T-helper 1 cell treated with Interleukin-12 subunit alpha and Interleukin-12 subunit beta and Interleukin-4 antibody, amounts not matched to agents 30 μg/mL and 1 μg/mL, for 36 hours (primary cell): ENCODE results near the gene PANX3.

Experiments
- H3K27ac Mint-ChIP-seq: one replicate; pipeline ENCODE4 v1.8.0; 2021; ENCODE audit warnings: mild to moderate bottlenecking, mixed read lengths
- H3K27me3 Mint-ChIP-seq: one replicate; pipeline ENCODE4 v1.8.0; 2021; ENCODE audit warnings: low read depth, mixed read lengths
- H3K36me3 Mint-ChIP-seq: one replicate; pipeline ENCODE4 v1.8.0; 2021; ENCODE audit warnings: low read depth, mixed read lengths
- H3K4me1 Mint-ChIP-seq: one replicate; pipeline ENCODE4 v1.8.0; 2021; ENCODE audit warnings: low read depth, mixed read lengths
- H3K4me3 Mint-ChIP-seq: one replicate; pipeline ENCODE4 v1.8.0; 2021; ENCODE audit warnings: mild to moderate bottlenecking, moderate library complexity, mixed read lengths
- H3K9me3 Mint-ChIP-seq: one replicate; pipeline ENCODE4 v1.8.0; 2021; ENCODE audit warnings: mixed read lengths

Gene PANX3

DNA sequence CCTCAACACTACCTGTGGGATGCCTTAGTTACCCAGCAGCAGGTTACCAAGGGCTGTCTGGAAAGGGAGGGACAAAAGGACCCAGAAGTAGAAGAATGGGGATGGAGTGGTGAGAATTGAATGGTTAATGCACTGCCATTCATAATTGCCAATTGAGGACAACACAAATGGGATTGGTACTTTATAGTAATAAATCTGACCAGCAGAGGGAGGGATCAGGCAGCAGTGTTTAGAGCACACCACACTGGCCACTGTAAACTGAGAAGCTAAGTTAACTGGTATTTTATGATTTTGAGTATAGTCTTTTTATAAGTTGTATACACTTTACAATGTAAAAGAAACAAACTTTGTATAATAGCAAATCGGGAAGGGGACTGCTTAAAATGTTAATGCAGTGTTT is 22.1 kb downstream of the PANX3 start:
- peaks cover 56% of the 10 kb centered on the region for H3K36me3 Mint-ChIP-seq

DNA sequence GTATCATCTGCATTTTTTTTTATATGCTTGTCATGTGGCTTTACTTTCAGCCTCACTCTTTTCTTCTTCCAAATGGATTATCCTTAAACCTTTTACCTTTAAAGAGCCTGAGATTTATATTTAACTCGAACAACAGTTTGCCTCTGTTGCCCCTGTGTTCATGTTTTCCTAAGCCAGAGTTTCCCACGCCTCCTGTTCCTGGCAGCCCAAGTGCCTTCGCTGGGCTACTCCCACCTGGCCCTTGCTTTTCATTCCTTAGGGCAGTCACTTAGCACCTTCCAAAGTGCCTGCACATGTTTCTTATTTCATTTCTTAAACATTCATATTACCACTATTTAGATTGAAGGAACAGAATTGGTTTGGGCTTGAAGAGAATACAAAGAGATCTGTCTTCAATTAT is 24.7 kb downstream of the PANX3 start:
- no peak overlapping the region for H3K4me3 Mint-ChIP-seq
- no peaks in the 10 kb centered on the region for H3K9me3 Mint-ChIP-seq
- H3K27me3 Mint-ChIP-seq, result no peaks in the 10 kb centered on the region
- H3K4me1 Mint-ChIP-seq, result no peaks in the 10 kb centered on the region
- peaks cover 49% of the 10 kb centered on the region for H3K36me3 Mint-ChIP-seq
- H3K27ac Mint-ChIP-seq, result no peak overlapping the region

More for the DNA sequence above, 22.1 kb downstream of the PANX3 start:
- no peaks in the 10 kb centered on the region for H3K9me3 Mint-ChIP-seq
- H3K4me3 Mint-ChIP-seq, result no peak overlapping the region
- no peak overlapping the region for H3K27ac Mint-ChIP-seq
- H3K4me1 Mint-ChIP-seq, result peaks cover 4% of the 10 kb centered on the region
- no peaks in the 10 kb centered on the region for H3K27me3 Mint-ChIP-seq

DNA sequence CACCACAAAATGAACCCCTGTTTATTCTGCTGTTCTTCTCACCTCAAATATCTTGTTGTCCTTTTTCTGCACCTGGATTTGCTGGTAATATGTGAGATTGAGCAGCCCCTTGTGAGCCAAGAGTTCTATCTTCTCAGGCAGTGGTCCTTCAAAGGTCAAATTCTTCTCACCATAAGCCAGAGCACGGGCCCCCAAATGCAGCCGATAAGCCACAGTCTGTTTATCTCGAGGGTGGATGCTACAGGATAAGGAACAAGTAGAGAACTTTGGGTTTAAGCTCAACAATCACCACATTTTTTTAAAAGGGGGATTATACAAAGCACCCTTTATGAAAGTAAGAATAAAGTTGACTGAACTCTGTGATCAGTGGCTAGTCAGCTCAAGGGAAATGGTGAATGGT is 27.3 kb downstream of the PANX3 start:
- Mint-ChIP-seq H3K27me3 (no peaks in the 10 kb centered on the region), H3K27ac (no peak overlapping the region), H3K36me3 (peaks cover 30% of the 10 kb centered on the region), H3K9me3 (no peaks in the 10 kb centered on the region), H3K4me3 (no peak overlapping the region), H3K4me1 (no peaks in the 10 kb centered on the region)

DNA sequence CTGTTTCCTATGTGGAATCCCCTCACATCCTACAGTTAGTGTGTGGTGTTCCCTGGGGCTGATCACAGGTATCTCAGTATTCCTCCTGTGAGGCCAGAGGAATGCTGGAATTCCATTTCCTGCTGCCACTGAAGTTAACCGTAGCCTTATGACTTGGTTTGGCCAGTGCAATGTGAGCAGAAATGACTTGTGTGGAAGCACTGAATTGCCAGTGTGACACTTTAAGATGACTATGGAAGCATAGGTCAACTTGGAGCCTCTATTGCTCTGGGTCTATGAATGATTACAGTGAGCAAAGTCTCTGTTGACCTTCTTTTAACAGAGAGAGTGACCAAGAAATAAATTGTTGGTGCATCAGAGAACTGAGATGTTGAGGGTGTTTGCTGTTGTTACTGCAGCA is 28.0 kb downstream of the PANX3 start:
- H3K27ac Mint-ChIP-seq, result no peak overlapping the region
- H3K9me3 Mint-ChIP-seq, result no peaks in the 10 kb centered on the region
- H3K27me3 Mint-ChIP-seq, result no peaks in the 10 kb centered on the region
- no peak overlapping the region for H3K4me3 Mint-ChIP-seq
- H3K4me1 Mint-ChIP-seq, result no peaks in the 10 kb centered on the region
- H3K36me3 Mint-ChIP-seq, result peaks cover 28% of the 10 kb centered on the region

DNA sequence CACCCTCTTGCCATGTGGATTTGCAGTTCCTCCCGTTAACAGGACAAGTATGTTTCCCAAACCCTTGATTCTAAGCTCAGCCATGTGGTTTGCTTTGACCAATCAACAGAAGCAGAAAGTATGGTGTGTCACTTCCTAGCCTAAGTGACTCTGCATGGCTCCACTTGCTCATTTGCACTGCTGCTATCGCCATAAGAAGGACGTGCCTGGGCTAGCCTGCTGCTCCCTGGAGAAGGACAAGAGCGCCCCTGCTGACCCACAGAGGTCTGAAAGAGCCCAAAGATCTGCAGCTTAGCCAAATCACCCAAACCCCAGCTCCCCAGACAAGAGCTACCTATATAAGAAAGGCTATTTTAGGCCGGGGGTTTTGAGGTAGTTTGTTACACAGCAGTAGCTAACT is 29.4 kb downstream of the PANX3 start:
- peaks cover 28% of the 10 kb centered on the region for H3K36me3 Mint-ChIP-seq
- no peaks in the 10 kb centered on the region for H3K27me3 Mint-ChIP-seq
- no peak overlapping the region for H3K27ac Mint-ChIP-seq
- no peaks in the 10 kb centered on the region for H3K9me3 Mint-ChIP-seq
- H3K4me1 Mint-ChIP-seq, result no peaks in the 10 kb centered on the region
- H3K4me3 Mint-ChIP-seq, result no peak overlapping the region

DNA sequence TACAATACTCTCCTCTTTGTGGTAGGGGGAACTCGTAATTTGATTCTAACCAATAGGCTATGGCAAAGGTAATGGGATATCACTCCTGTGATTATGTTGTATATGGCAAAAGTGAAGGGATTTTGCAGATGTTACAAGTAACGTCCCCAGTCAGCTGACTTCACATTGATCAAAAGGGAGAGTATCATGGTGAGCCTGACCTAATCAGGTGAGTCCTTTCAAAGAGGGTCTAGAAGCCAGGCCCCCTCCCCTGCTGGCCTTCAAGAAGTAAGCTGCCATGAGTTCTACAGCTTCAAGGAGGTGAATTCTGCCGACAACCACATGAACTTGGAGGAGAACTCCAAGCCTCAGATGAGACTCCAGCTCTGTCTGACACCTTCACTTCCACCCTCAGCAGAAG is 31.4 kb downstream of the PANX3 start:
- Mint-ChIP-seq H3K9me3 (no peaks in the 10 kb centered on the region), H3K36me3 (peaks cover 15% of the 10 kb centered on the region), H3K27me3 (no peaks in the 10 kb centered on the region), H3K4me1 (no peaks in the 10 kb centered on the region), H3K4me3 (no peak overlapping the region), H3K27ac (no peak overlapping the region)

DNA sequence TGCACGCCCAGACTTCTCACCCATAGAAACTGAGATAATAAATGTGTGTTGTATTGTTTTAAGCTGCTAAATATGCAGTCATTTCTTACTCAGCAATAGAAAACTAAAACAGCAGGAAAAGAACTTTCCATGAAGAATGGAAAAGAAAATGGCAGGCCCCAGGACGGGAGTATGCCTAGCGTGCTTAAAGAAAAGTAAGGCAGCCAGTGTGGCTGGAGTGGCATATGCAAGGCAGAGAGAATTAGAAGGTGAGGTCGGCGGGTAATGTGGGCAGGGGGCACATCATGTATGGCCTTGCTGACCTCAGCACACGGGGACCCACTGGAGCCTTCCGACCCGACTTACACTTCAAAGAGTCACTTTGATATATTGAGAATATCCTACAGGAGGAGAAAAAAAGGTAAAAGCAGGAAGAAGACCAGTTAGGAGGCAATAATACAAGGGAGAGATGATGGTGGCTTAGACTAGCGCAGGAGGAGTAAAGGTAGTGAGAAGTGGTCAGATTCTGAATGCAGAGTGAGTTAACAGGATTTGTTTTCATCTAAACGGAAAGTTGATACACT is 31.9 kb downstream of the PANX3 start:
- H3K27me3 Mint-ChIP-seq, result no peaks in the 10 kb centered on the region
- H3K4me1 Mint-ChIP-seq, result no peaks in the 10 kb centered on the region
- H3K27ac Mint-ChIP-seq, result no peak overlapping the region
- H3K9me3 Mint-ChIP-seq, result no peaks in the 10 kb centered on the region
- peaks cover 12% of the 10 kb centered on the region for H3K36me3 Mint-ChIP-seq
- no peak overlapping the region for H3K4me3 Mint-ChIP-seq

DNA sequence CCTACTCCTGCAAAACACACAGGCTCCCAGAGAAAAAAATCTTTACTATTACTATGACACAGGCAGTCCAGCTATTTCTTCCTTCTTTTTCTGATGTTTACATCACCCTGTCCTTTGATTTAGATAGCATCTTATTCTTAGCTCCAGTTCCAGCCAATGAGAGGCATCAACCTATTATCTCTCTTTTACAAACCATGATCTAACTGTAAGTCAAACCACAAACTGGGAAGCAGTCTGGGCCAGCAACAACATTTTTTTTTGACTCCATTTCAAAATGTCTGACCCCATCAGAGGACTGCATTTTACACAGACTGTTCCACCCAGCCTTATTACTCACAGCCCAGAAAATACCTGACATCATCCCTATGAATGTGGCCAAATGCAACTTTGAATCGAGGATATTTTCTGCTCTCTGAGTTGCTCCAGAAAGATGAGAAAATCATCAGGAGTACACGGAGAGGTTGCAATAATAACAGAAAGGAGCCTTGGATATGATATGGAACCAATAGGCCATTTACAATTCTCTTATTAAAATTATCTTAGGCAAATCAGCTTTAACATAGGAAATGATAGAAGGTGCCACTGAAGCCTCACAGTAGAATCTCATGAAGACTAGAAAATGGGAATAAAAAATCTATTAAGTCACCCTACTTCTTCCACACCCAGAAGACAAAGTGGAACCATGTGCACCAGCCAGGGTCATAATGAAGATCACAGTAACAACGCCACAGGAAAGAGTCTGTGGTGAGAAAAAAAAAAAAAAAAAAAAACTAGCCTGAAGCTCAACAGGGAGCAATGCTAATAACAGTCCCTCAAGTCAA is 32.6 kb downstream of the PANX3 start:
- Mint-ChIP-seq H3K27me3 (no peaks in the 10 kb centered on the region), H3K4me3 (no peak overlapping the region), H3K27ac (no peak overlapping the region), H3K4me1 (no peaks in the 10 kb centered on the region), H3K9me3 (no peaks in the 10 kb centered on the region), H3K36me3 (peaks cover 5% of the 10 kb centered on the region)

DNA sequence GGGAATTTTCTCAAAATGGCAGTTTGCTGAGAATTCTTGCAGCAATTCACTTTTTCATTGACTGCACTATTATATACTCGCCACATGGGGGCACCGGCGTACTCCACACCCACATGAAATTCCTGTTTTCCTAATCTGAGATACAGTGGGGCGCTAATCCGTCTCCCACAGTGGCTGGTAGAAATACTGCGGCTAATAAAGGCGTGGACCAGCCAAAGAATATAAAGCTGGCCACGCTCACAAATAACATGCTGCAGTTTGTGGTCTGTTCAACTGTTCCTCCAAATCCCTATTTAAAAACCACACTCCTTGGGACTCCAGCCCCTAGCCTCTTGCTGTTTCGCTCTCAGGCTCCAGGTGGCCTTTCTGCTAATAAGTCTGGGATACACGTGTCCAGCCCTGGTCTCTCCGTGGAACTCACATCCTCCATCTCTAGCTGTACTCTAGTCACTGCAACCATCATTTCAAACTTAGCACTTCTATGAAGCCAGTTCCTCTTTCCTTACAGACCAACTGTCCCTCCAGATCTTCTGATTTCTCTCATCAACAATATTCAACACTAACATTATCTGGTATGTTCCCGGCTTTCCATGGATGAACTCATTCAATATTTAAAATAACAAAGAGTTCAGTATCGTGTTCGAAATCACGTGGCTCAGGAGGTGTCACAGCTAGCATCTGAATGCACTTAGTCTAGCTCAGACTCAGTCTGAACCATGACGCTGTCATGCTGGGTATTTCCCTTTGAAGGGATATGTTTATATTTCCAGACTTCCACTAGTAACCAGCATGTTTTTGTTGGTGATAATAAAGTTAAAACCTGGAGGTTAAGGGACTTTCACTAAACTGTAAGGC is 33.4 kb downstream of the PANX3 start:
- H3K27me3 Mint-ChIP-seq, result no peaks in the 10 kb centered on the region

DNA sequence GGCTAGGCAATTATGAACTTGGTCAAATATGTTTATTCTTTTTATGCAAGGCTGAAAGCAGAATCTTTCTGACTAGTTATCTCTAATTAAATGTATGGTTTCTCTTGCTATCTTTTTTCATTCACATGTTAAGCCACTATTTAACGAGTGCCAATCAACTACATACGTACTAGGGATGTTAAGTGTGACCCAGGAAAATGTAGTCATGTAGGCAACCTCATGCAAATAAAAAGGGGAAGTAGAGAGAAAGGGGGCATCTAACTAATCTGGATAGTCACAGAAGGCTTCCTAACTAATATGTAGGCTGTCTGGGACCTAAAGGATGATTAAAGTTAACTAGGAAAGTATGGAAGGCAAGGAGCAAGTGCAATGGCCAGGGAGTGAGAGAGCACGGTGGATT is 34.9 kb downstream of the PANX3 start:
- Mint-ChIP-seq H3K4me3 (no peak overlapping the region), H3K9me3 (no peaks in the 10 kb centered on the region), H3K27me3 (no peaks in the 10 kb centered on the region), H3K27ac (no peak overlapping the region), H3K36me3 (peaks cover under 1% of the 10 kb centered on the region), H3K4me1 (no peaks in the 10 kb centered on the region)

More for the DNA sequence above, 33.4 kb downstream of the PANX3 start:
- H3K4me1 Mint-ChIP-seq, result no peaks in the 10 kb centered on the region
- no peak overlapping the region for H3K27ac Mint-ChIP-seq
- H3K36me3 Mint-ChIP-seq, result peaks cover 5% of the 10 kb centered on the region
- no peaks in the 10 kb centered on the region for H3K9me3 Mint-ChIP-seq
- no peak overlapping the region for H3K4me3 Mint-ChIP-seq

DNA sequence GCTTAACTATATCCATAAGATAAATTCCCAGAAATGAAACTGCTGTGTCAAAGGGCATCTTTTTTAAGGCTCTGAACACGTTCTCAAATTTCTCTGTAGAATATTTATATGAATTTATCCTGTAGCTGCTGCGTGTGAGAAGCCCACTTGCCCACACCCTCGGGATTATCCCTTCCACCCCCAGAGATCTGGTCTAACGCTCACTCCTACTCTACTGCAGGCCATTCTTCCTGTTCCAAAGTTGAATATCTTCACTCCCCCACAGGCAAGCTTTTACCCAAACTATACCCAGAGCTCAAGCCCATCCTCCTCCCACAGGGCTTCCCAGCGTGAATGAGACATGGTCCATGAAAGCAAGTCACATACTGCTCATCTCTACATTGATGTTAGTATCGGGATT is 37.4 kb downstream of the PANX3 start:
- Mint-ChIP-seq H3K4me1 (no peaks in the 10 kb centered on the region), H3K27ac (no peak overlapping the region), H3K36me3 (no peaks in the 10 kb centered on the region), H3K4me3 (no peak overlapping the region), H3K27me3 (no peaks in the 10 kb centered on the region), H3K9me3 (no peaks in the 10 kb centered on the region)

DNA sequence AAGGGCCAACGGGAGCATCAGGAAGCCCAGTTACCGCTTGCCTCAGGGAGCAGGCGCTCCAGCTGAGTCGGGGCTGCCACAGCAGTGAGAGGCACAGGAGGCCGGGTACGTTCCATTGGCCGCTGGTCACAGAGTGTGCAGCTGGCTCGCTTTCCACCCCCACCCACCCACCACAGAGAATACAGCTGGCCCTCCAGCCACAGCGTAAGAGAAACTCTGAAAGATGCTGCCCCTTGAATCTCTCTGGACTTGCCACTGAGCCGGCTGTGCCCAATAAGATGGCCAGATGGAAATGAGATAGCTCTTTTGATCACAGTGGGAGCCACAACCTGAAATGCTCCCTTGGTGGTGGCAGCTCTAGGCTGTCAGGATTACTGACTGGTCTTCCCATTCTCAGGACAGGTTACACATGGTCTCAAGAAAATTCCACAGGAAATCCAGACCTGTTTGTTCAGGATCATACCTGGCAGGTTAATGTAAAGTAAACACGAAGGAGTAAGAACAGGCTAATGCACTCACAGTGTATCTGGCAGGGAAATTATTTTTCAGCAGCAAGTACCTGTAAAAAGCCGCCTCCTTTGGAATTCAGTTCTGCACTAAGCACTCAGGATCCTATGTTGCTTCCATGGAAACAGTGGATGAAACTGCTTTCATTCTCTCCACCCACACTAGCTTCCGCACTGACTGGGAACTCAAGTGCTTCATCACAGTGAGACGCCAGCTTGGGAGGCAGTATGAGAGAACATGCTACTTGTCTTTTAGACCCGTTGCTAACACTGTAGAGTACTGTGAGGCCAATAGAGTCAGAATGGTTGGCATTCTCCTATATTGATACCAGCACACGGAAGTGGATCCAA is 45.8 kb downstream of the PANX3 start:
- no peak overlapping the region for H3K4me3 Mint-ChIP-seq

DNA sequence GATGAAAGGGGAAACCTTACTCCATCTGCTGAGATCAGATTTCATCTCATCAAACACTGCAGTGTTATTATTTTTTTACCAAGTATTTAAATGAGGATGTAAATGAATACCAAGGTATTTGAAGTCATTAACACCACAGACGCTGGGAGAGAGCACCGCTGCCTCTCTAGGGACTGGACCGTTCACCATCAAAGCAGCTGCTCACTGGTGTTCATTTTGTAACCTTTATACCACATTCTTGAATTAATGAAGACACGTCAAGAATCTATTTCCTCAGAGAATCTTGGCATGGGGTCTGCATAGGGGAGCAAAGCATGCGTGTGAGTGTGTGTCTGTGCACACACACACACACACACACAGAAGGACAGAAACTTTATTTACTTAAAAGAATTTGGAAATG is 46.7 kb downstream of the PANX3 start:
- no peak overlapping the region for H3K27ac Mint-ChIP-seq
- H3K9me3 Mint-ChIP-seq, result no peaks in the 10 kb centered on the region
- H3K4me1 Mint-ChIP-seq, result no peaks in the 10 kb centered on the region
- no peaks in the 10 kb centered on the region for H3K27me3 Mint-ChIP-seq
- H3K4me3 Mint-ChIP-seq, result no peak overlapping the region
- H3K36me3 Mint-ChIP-seq, result no peaks in the 10 kb centered on the region

More for the DNA sequence above, 45.8 kb downstream of the PANX3 start:
- H3K4me1 Mint-ChIP-seq, result no peaks in the 10 kb centered on the region
- H3K9me3 Mint-ChIP-seq, result no peaks in the 10 kb centered on the region
- no peak overlapping the region for H3K27ac Mint-ChIP-seq
- H3K36me3 Mint-ChIP-seq, result no peaks in the 10 kb centered on the region
- no peaks in the 10 kb centered on the region for H3K27me3 Mint-ChIP-seq

DNA sequence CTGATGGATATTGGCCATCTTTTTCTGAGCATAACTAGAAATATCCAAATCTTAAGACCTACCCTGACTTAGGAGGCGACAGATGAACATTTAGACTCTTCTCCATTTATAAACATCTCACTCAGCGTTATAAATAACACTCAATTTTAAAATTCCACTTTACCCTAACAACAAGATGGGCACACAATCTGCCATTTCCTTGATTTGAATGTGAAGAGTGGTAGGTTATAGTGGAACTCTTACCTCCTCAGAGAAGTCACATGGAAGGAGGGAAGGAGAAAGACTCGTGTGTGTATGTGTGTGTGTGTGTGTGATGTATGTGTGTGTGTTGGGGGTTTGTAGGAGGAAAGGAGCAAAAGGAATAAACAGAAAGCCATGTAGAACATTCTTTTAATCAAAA is 47.3 kb downstream of the PANX3 start:
- Mint-ChIP-seq H3K4me3 (no peak overlapping the region), H3K9me3 (no peaks in the 10 kb centered on the region), H3K27me3 (no peaks in the 10 kb centered on the region), H3K27ac (no peak overlapping the region), H3K4me1 (no peaks in the 10 kb centered on the region), H3K36me3 (no peaks in the 10 kb centered on the region)
